IMR-90 (cell line): ENCODE results near the gene MFSD2A. TPM values are rescaled to one million over a fixed set of nuclear protein-coding genes. Genes with fewer than 3 reads are reported as not detected.

Source experiments
- ATAC-seq: fragments of 200-7000 bp; cut with Tn5 transposase; 2 replicates; pipeline ENCODE4 v1.9.1; 2020; ENCODE audit warnings: low read depth, mild to moderate bottlenecking, moderate library complexity
- BruUV-seq: library from RNA; stranded (reverse); fragments of 400-500 nt; replicated peaks from 2 replicates; lab custom pipeline; 2021; lab: Mats Ljungman, UMichigan
- CTCF ChIA-PET: fragments of 300-600 bp; formaldehyde crosslinking; extraction: SDS; loops from one replicate; lab custom pipeline; 2021; ENCODE audit warnings: antibody characterized with exemption; lab: Yijun Ruan, JAX
- POLR2A ChIA-PET: fragments of 300-600 bp; sonication (Branson Sonifier 250); formaldehyde crosslinking; loops from one replicate; lab custom pipeline; 2022; ENCODE audit warnings: antibody characterized with exemption; ENCODE audit not compliant: unreplicated experiment; lab: Charles Lee
- DNase-seq: peaks from one replicate; pipeline ENCODE4 v3.0.0; 2013
- H2AFZ ChIP-seq: replicated peaks from 2 replicates; pipeline ENCODE3; 2013; ENCODE audit warnings: low read length, mild to moderate bottlenecking; ENCODE audit not compliant: poor library complexity
- H2AK5ac ChIP-seq: 2 replicates; pipeline ENCODE4 v1.6.1; 2013; ENCODE audit warnings: low read depth, low read length, inconsistent platforms
- H2AK9ac ChIP-seq: replicated peaks from 2 replicates; pipeline ENCODE3; 2013; ENCODE audit warnings: mild to moderate bottlenecking, low read depth, low read length, moderate library complexity; ENCODE audit not compliant: poor library complexity
- H2BK120ac ChIP-seq: 2 replicates; pipeline ENCODE4 v1.6.1; 2013; ENCODE audit warnings: low read depth, low read length, inconsistent platforms
- H2BK15ac ChIP-seq: 3 replicates; pipeline ENCODE4 v1.6.1; 2013; ENCODE audit warnings: low read depth, low read length, inconsistent platforms
- H2BK20ac ChIP-seq: 2 replicates; pipeline ENCODE4 v1.6.1; 2013; ENCODE audit warnings: low read depth, mild to moderate bottlenecking, inconsistent platforms, low read length, moderate library complexity
- H2BK5ac ChIP-seq: 2 replicates; pipeline ENCODE4 v1.6.1; 2013; ENCODE audit warnings: mild to moderate bottlenecking, low read depth, low read length, inconsistent platforms; ENCODE audit not compliant: poor library complexity, severe bottlenecking
- H3K14ac ChIP-seq: replicated peaks from 2 replicates; pipeline ENCODE4 v1.6.1; 2013; ENCODE audit warnings: low read depth, low read length, inconsistent platforms
- H3K18ac ChIP-seq: 2 replicates; pipeline ENCODE4 v1.6.1; 2013; ENCODE audit warnings: low read depth, low read length, control low read depth
- H3K23ac ChIP-seq: 2 replicates; pipeline ENCODE4 v1.6.1; 2013; ENCODE audit warnings: low read depth, low read length, inconsistent platforms
- H3K27ac ChIP-seq: 2 replicates; pipeline ENCODE4 v1.5.1; 2013; ENCODE audit warnings: mild to moderate bottlenecking, control low read depth, low read length; ENCODE audit not compliant: insufficient read depth
- H3K27me3 ChIP-seq: 2 replicates; pipeline ENCODE4 v1.6.1; 2013; ENCODE audit warnings: low read length; ENCODE audit not compliant: control insufficient read depth, insufficient read depth
- H3K36me3 ChIP-seq: 2 replicates; pipeline ENCODE4 v1.6.1; 2013; ENCODE audit warnings: low read length, mixed read lengths; ENCODE audit not compliant: control insufficient read depth, insufficient read depth
- H3K4ac ChIP-seq: 2 replicates; pipeline ENCODE4 v1.6.1; 2013; ENCODE audit warnings: low read depth, low read length, inconsistent platforms
- H3K4me1 ChIP-seq: 2 replicates; pipeline ENCODE4 v1.6.1; 2013; ENCODE audit warnings: low read length, mixed read lengths; ENCODE audit not compliant: control insufficient read depth, insufficient read depth
- H3K4me2 ChIP-seq: 2 replicates; pipeline ENCODE4 v1.6.1; 2013; ENCODE audit warnings: low read depth, mild to moderate bottlenecking, control low read depth, low read length, moderate library complexity
- H3K4me3 ChIP-seq: 2 replicates; pipeline ENCODE4 v1.5.1; 2013; ENCODE audit warnings: low read depth, mild to moderate bottlenecking, control low read depth, low read length, moderate library complexity; ENCODE audit not compliant: insufficient read depth
- H3K56ac ChIP-seq: 2 replicates; pipeline ENCODE4 v1.6.1; 2013; ENCODE audit warnings: low read length, inconsistent platforms; ENCODE audit not compliant: insufficient read depth; ENCODE audit errors: extremely low read depth
- H3K79me1 ChIP-seq, 2 experiments: 2 replicates each; pipeline ENCODE4 v1.6.1; 2013; ENCODE audit warnings: low read length in 2 of 2, inconsistent platforms in 1 of 2, low read depth in 1 of 2
- H3K9ac ChIP-seq: 2 replicates; pipeline ENCODE4 v1.6.1; 2013; ENCODE audit warnings: low read depth, low read length, control low read depth
- H3K9me1 ChIP-seq: 2 replicates; pipeline ENCODE4 v1.6.1; 2013; ENCODE audit warnings: low read length, inconsistent platforms; ENCODE audit not compliant: insufficient read depth
- H3K9me3 ChIP-seq: 2 replicates; pipeline ENCODE4 v1.6.1; 2013; ENCODE audit warnings: low read length; ENCODE audit not compliant: control insufficient read depth, insufficient read depth
- H4K20me1 ChIP-seq: 2 replicates; pipeline ENCODE4 v1.6.1; 2013; ENCODE audit warnings: low read length, inconsistent platforms; ENCODE audit not compliant: insufficient read depth
- H4K5ac ChIP-seq: 2 replicates; pipeline ENCODE4 v1.6.1; 2013; ENCODE audit warnings: mild to moderate bottlenecking, low read depth, low read length, control low read depth
- H4K8ac ChIP-seq, 2 experiments: 2 replicates each; pipeline ENCODE4 v1.6.1; 2013; ENCODE audit warnings: low read depth in 2 of 2, low read length in 2 of 2, control low read depth in 1 of 2, inconsistent platforms in 1 of 2
- H4K91ac ChIP-seq: 2 replicates; pipeline ENCODE4 v1.6.1; 2013; ENCODE audit warnings: low read depth, low read length, inconsistent platforms; ENCODE audit not compliant: insufficient read depth
- BHLHE40 ChIP-seq: fragments of 150-350 bp; IDR thresholded peaks from 2 replicates; pipeline ENCODE4 v1.6.1; 2016; ENCODE audit warnings: mild to moderate bottlenecking, low read depth, low read length
- CEBPB ChIP-seq: IDR thresholded peaks from 2 replicates; pipeline ENCODE4 v1.6.1; 2012; ENCODE audit warnings: low read depth, low read length, improper control_type of control experiment
- CHD1 ChIP-seq: IDR thresholded peaks from 2 replicates; pipeline ENCODE4 v1.6.1; 2012; ENCODE audit warnings: low read depth, low read length, improper control_type of control experiment
- CTCF ChIP-seq: conservative IDR thresholded peaks from 2 replicates; pipeline ENCODE4 v1.5.1; 2012; ENCODE audit warnings: mild to moderate bottlenecking, low read depth, low read length, improper control_type of control experiment
- ELK1 ChIP-seq: fragments of 150-350 bp; IDR thresholded peaks from 2 replicates; pipeline ENCODE4 v1.6.1; 2016; ENCODE audit warnings: low read depth, mild to moderate bottlenecking, low read length, moderate library complexity, borderline replicate concordance
- FOS ChIP-seq: fragments of 150-350 bp; IDR thresholded peaks from 2 replicates; pipeline ENCODE4 v1.6.1; 2016; ENCODE audit warnings: low read depth, low read length
- MAFK ChIP-seq: IDR thresholded peaks from 2 replicates; pipeline ENCODE4 v1.6.1; 2012; ENCODE audit warnings: low read depth, low read length, improper control_type of control experiment
- MAZ ChIP-seq: IDR thresholded peaks from 2 replicates; pipeline ENCODE4 v1.6.1; 2012; ENCODE audit warnings: low read depth, mild to moderate bottlenecking, low read length, improper control_type of control experiment, moderate library complexity, borderline replicate concordance
- MXI1 ChIP-seq: IDR thresholded peaks from 2 replicates; pipeline ENCODE4 v1.6.1; 2012; ENCODE audit warnings: low read depth, mild to moderate bottlenecking, low read length, moderate library complexity, borderline replicate concordance
- NFE2L2 ChIP-seq: fragments of 150-350 bp; IDR thresholded peaks from 2 replicates; pipeline ENCODE4 v1.6.1; 2016; ENCODE audit warnings: low read depth, mild to moderate bottlenecking, low read length
- POLR2A ChIP-seq: IDR thresholded peaks from 2 replicates; pipeline ENCODE4 v1.6.1; 2012; ENCODE audit warnings: mild to moderate bottlenecking, low read depth, low read length
- RAD21 ChIP-seq: IDR thresholded peaks from 2 replicates; pipeline ENCODE4 v1.6.1; 2012; ENCODE audit warnings: low read length, improper control_type of control experiment
- RCOR1 ChIP-seq: IDR thresholded peaks from 2 replicates; pipeline ENCODE4 v1.6.1; 2012; ENCODE audit warnings: mild to moderate bottlenecking, low read length, improper control_type of control experiment; ENCODE audit not compliant: insufficient replicate concordance
- RFX5 ChIP-seq: IDR thresholded peaks from 2 replicates; pipeline ENCODE4 v1.8.0; 2012; ENCODE audit warnings: low read depth, mild to moderate bottlenecking, low read length, moderate library complexity
- SMC3 ChIP-seq: fragments of 150-350 bp; IDR thresholded peaks from 2 replicates; pipeline ENCODE4 v1.6.1; 2016; ENCODE audit warnings: low read depth, mild to moderate bottlenecking, antibody characterized with exemption, low read length, moderate library complexity
- USF2 ChIP-seq: fragments of 150-350 bp; IDR thresholded peaks from 2 replicates; pipeline ENCODE4 v1.6.1; 2017; ENCODE audit warnings: mild to moderate bottlenecking, antibody characterized with exemption, low read length, low read depth
- WGBS, 2 experiments: methylation state at CpG; one replicate each; pipeline versions ENCODE4 v1.1.5 to v1.1.7; 2013; ENCODE audit warnings: missing lambda C conversion rate in 2 of 2; ENCODE audit not compliant: insufficient read length in 1 of 2; ENCODE audit errors: extremely low coverage in 2 of 2; 5-methylcytosine and 5-hydroxymethylcytosine counted together
- dilution Hi-C: fragments of 300-500 bp; cut with HindIII; formaldehyde crosslinking; loops from one replicate; pipeline ENCODE4 v1.14.3; 2018; ENCODE audit warnings: low sequenced_read_pairs; ENCODE audit not compliant: unreplicated experiment
- in situ Hi-C: fragments of 300-500 bp; cut with MboI; formaldehyde crosslinking; loops from 3 replicates; pipeline ENCODE4 v1.14.3; 2019; ENCODE audit warnings: low sequenced_read_pairs, inconsistent platforms, mixed read lengths
- intact Hi-C: fragments of 100-400 bp; cut with micrococcal nuclease; formaldehyde crosslinking; loops from 2 replicates; pipeline ENCODE4 v1.10.0; 2022
- polyA plus RNA-seq, 3 experiments: library from polyadenylated mRNA; depleted of rRNA; stranded (reverse); fragments of >200 nt; gene quantifications; 2 replicates each; pipeline ENCODE4 v1.2.3, GENCODE V29; 2012; ENCODE audit warnings: low replicate concordance in 1 of 3
- total RNA-seq: library from RNA; depleted of rRNA; stranded (reverse); fragments of >200 nt; gene quantifications from 2 replicates; pipeline ENCODE4 v1.2.3, GENCODE V29; 2012

MFSD2A gene
- total and polyA plus RNA-seq, 2 of the 4 experiments (the other 2 are of a cell fraction) = 5.7 to 7.3 TPM

GRCh38 chr1:39984951-39985350, 30.0 kb downstream of the MFSD2A start:
- no peaks in the 10 kb centered on the region for H4K20me1 ChIP-seq
- H3K27ac ChIP-seq = no peak overlapping the region
- no peak for ATAC-seq
- H3K9me1 ChIP-seq = peaks cover 3% of the 10 kb centered on the region; the same call in 1 of the 2 replicates
- dilution Hi-C loops = no loop called here
- no peak overlapping the region for H3K14ac ChIP-seq
- H3K9me3 ChIP-seq = no peaks in the 10 kb centered on the region
- in situ Hi-C loops = loop anchor here (5.0 kb wide), 1 partner anchor 47 kb away; no protein-coding TSS in a partner anchor
- no peak for TF ChIP-seq MXI1
- no peak for TF ChIP-seq RCOR1
- TF ChIP-seq RFX5 = no peak
- TF ChIP-seq ELK1 = no peak
- no peak for TF ChIP-seq MAZ
- no peak for TF ChIP-seq CHD1
- no peak for TF ChIP-seq FOS
- TF ChIP-seq RAD21 = no peak
- no peak for TF ChIP-seq BHLHE40
- TF ChIP-seq USF2 = no peak
- no peak for TF ChIP-seq CTCF
- no peak for TF ChIP-seq NFE2L2
- TF ChIP-seq POLR2A = no peak
- TF ChIP-seq SMC3 = no peak
- no peak for TF ChIP-seq MAFK
- TF ChIP-seq CEBPB = no peak
- H2AK5ac ChIP-seq = no peak overlapping the region
- intact Hi-C loops = no loop called here
- H3K4ac ChIP-seq = no peak overlapping the region
- no peak overlapping the region for H2AK9ac ChIP-seq
- no peak overlapping the region for H2AFZ ChIP-seq
- H3K18ac ChIP-seq = no peak overlapping the region
- no peak overlapping the region for H4K8ac ChIP-seq
- 83% methylated on average over 2 of the region's 7 CpGs; no CpG with 5 or more reads in 1 of the 2 experiments for WGBS, 2 experiments
- no peak overlapping the region for H3K4me2 ChIP-seq
- H3K56ac ChIP-seq = no peak overlapping the region
- H3K27me3 ChIP-seq = no peaks in the 10 kb centered on the region
- no peaks in the 10 kb centered on the region for H3K36me3 ChIP-seq
- POLR2A ChIA-PET = no interaction called here
- no peak overlapping the region for H3K9ac ChIP-seq
- no peak overlapping the region for H3K23ac ChIP-seq
- H3K4me1 ChIP-seq = peaks cover 2% of the 10 kb centered on the region
- H2BK120ac ChIP-seq = no peak overlapping the region
- DNase-seq = no peak
- H4K91ac ChIP-seq = no peak overlapping the region
- CTCF ChIA-PET = no interaction called here
- H2BK5ac ChIP-seq = no peak overlapping the region
- no peak overlapping the region for H2BK20ac ChIP-seq
- no peak overlapping the region for H2BK15ac ChIP-seq
- no peak overlapping the region for H3K4me3 ChIP-seq
- BruUV-seq = no TSS peak
- no peak overlapping the region for H4K5ac ChIP-seq
- H3K79me1 ChIP-seq = no peaks in the 10 kb centered on the region
